Vagina (tissue), 2 donors: Measurements from ENCODE around the gene SPSB1.

ENCODE experiments used
- CTCF ChIP-seq, 3 experiments: fragments of 450-650 bp in 2 of 3; fragments of 200-600 bp in 1 of 3; sonication (generic) in 1 of 3; IDR thresholded peaks; one replicate each; pipeline ENCODE4 v1.5.1; 2017 to 2019; ENCODE audit warnings: antibody characterized with exemption in 3 of 3, mild to moderate bottlenecking in 2 of 3, moderate library complexity in 2 of 3
- POLR2A ChIP-seq, 2 donors: fragments of 450-650 bp; IDR thresholded peaks; one replicate each; pipeline ENCODE4 v1.6.1; 2017; ENCODE audit warnings: antibody characterized with exemption in 2 of 2, mild to moderate bottlenecking in 2 of 2, moderate library complexity in 2 of 2
- POLR2AphosphoS5 ChIP-seq, 2 donors: sonication (generic); formaldehyde crosslinking; IDR thresholded peaks; one replicate each; pipeline ENCODE4 v1.9.0; 2017; ENCODE audit warnings: antibody characterized with exemption in 2 of 2, mild to moderate bottlenecking in 2 of 2, low read depth in 1 of 2; ENCODE audit not compliant: insufficient read depth in 1 of 2

GRCh38 chr1:9314711-9315379 is 22.2 kb downstream of the SPSB1 start:
- TF ChIP-seq CTCF (IDR thresholded peaks at IDR 0.05) (no peak), POLR2A (IDR thresholded peaks at IDR 0.05) (no peak), POLR2AphosphoS5 (IDR thresholded peaks at IDR 0.05; ENCODE audit: insufficient read depth in 1 of 2, low read depth in 1 of 2) (no peak)
